HG03045 (cell line): ENCODE measurements around the gene WDR70.
"Not testable (repeated sequence)": the region's sequence is repeated elsewhere in the genome, so short reads cannot be mapped to it uniquely, and the experiment has no call there.

Experiments
- ATAC-seq: cut with Tn5 transposase; IDR thresholded peaks from one replicate; pipeline ENCODE4 v1.9.1; 2021; ENCODE audit warnings: mild to moderate bottlenecking, moderate library complexity; ENCODE audit not compliant: unreplicated experiment

WDR70 gene

DNA sequence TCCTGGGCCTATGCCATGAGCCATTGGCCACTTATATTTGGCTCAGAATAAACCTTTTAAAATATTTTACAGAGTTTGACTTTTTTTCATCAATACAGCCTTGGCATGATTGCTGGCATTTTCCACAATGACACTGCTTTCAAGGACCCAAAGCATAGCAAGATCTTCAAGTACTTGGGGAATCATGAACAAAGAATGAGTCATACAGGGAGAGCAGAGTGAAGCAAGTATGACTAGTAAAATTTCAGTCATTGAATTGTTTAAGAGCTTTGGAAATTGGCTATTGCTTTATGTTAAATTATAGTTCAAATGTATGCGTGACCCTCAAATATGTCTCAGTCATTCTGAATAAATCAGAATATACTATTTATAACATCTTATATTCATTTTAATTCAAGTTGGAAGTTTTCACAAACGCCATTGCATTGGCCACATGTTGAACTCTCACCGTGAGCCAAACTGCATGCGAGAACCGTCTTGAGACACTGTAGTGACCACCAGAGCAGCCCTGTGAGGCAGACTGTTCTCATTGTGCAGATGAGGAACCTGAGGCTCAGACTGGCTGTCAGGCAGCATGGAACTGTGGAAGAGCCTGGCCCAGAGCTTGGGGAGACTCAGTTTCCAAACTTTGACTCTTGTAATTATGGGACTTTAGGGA is 407.9 kb downstream of the WDR70 start:
- no peak for ATAC-seq

DNA sequence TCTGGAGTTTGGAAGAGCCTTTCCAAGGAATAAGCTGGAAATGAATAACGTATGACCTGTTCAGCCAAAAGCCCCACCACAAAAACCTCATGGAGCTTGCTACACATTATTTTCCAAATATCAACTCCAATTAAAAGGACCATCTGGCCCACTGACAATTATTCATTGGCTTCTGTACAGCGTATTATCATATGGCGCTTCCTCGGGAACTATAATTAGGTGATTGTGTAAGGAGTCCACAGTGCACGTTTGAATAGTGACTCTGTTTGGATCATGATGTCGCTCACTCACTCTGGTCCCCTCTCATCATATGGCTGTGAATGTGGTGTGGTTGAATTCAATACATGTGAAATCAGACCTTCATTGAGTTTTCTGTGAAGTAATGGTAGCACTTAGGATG is 408.6 kb downstream of the WDR70 start:
- ATAC-seq = no peak

DNA sequence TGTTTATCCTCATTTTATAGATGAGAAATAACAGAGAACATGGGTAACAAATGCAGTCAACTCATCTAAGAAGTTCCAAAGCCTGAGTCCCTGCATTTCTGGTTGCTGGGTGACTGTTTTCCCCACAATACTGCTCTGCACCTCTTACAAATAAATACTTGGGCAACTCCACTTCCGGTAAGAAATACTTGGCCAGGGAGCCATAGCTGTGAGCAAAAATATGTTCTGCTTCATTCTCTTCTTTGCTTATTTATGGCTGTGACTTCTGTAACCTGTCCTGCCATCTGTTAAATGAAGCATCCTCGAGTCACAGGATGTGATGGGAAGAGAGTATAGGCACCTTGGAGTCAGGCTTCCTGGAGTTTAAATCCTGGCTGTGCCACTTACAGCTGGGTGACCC is 410.9 kb downstream of the WDR70 start:
- no peak for ATAC-seq

DNA sequence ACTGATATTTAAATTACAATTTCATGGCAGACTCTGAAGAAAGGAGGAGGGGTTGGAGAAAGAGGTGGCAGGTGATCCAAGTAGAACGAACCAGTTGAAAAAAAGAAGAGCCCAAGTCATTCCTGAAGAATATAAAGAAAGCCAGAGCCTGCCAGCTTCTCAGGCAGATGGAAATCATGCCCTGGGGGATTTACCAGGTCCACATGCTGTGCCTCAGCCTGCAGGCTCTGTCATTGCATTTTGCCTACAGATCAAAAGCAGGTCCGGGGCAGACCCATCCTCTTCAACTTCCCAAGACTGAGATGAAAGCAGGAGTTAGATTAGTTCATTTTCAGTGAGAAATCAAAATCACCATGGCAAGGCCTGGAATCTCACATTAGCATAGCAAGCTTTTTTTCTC is 412.2 kb downstream of the WDR70 start:
- ATAC-seq = no peak

DNA sequence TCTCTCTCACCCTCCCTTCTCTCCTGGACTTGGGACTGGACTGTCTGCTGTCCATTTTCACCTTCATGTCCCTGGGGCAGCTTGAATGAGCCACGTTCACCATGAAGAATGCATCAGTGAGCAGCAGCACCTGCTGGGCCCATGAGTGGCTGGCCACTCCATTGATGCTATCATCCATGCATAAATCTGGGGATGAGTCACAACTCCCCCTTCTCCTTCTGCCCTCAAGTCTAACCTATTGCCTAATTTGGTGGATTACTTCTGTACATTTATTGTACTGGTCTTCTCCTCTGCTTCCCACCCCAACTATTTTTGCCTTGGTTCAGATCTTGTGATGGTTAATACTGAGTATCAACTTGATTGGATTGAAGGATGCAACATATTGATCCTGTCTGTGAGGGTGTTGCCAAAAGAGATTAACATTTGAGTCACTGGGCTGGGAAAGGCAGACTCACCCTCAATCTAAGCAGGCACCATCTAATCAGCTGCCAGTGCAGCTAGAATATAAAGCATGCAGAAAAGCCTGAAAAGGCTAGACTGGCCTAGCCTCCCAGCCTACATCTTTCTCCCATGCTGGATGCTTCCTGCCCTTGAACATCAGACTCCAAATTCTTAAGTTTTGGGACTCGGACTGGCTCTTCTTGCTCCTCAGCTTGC is 414.0 kb downstream of the WDR70 start:
- ATAC-seq = no peak

DNA sequence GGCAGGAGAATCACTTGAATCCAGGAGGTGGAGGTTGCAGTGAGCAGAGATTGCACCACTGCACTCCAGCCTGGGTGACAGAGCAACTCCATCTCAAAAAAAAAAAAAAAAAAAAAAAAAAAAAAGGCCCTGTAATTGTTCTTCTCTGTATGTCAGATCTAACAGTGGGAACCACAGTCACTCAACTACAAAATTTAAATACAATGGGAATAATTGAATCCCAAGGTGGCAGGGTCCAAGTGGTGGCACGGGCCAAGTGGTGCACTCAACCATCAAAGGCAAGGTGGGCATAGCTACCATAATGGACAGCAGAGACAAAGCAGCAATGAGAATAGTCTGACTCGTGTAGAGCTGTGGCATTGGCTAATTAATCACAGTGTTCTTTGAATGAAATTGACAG is 416.2 kb downstream of the WDR70 start:
- ATAC-seq = not testable (repeated sequence)

DNA sequence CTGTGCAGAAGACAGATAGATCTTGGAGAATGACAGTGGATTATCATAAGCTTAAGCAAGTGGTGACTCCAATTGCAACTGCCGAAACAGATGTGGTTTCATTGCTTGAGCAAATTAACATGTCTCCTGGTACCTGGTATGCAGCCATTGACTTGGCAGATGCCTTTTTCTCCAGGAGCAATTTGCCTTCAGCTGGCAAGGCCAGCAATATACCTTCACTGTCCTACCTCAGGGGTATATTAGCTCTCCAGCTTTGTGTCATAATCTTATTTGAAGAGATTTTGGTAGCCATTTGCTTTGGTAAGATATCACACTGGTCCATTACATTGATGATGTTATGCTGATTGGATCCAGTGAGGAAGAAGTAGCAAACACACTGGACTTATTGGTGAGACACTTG is 417.3 kb downstream of the WDR70 start:
- ATAC-seq = not testable (repeated sequence)

DNA sequence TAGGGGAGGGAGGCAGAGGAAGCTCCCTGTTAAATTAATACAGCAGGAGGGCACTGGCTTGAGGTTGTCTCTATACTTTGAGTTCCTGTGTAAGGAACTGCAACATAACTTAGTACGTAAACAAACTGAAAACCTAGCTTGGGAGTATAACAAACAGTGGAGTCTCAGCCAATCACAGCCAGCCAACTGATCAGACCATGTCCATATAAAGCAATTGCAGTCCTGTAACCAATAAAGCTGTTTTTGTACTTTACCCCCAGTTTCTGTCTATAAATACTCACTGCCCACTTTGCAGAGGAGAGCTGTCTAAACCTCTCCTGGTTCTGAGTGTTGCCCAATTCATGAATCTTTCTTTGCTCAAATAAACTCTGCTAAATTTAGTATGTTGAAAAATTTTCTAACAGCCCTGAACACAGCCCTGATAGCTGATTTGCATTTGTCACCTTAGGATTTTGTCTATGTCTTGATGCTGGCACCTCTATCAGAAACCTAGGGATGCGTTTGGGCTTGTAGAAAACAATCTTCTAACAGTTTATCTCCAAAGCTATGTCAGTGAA is 420.8 kb downstream of the WDR70 start:
- no peak for ATAC-seq

DNA sequence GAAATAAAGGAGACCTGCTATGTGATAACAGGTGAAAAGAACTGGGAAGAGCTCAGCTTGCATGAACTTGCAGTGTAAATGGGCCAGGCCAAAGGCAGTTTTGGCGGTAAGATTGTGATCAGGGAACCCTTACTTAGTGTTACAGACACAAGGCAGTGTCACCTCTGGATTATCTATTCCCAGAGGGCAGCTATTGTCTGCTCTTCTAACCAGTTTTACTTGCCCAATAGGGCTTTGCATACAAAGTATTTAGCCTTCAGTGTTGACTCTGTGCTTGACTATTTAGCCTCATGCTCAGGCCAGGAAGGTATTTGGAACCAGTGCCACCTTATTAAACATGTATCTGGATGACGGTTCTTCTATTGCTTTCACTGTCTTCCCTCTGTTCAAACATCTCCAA is 422.4 kb downstream of the WDR70 start:
- no peak for ATAC-seq
